Measurements from ENCODE around the gene VTA1.
A peak's percentile ranks its signal among the peaks of the same experiment; 100 is the strongest.
"Not testable (repeated sequence)": the region's sequence is repeated elsewhere in the genome, so short reads cannot be mapped to it uniquely, and the experiment has no call there.

The VTA1 gene

DNA sequence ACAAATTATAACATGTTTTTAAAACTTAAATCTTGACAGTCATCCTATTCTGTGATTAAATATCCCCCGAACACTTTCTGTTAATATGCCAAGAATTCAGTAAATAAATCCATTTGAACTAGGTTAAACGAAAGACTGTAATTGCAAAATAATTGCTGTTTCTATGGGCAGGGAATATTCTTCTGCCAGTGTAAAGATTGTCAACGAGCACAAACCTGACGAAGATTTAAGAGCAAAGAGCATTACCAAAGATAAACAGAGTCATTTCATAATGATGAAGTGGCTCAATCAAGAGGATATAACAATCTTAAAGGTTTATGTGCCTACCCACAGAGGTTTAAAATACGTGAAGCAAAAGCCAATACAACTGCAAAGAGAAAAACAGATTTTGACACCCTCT is 78.5 kb downstream of the VTA1 start:
- no peak for DNase-seq (ENCODE audit: low read depth in 3 of 3)

DNA sequence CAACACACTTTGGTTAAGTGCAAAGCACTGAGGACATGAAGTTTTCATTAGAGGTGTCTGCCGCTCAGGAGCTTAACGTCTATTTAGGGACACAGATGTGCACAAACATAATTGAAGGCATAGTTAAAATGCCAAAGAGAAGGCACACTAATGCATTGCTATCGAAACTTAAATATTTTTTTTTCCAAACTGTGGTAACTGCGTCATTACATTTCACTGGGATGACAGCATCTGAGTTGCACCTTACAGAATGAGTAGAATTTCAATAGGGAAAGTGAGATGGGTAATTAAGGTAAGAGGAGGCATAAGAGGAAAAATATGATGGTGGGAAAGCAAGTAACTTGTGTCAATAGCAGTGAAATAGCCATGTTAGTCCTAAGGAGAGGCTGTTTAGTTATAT is 79.7 kb downstream of the VTA1 start:
- DNase-seq (ENCODE audit: low read depth in 3 of 3): no peak

DNA sequence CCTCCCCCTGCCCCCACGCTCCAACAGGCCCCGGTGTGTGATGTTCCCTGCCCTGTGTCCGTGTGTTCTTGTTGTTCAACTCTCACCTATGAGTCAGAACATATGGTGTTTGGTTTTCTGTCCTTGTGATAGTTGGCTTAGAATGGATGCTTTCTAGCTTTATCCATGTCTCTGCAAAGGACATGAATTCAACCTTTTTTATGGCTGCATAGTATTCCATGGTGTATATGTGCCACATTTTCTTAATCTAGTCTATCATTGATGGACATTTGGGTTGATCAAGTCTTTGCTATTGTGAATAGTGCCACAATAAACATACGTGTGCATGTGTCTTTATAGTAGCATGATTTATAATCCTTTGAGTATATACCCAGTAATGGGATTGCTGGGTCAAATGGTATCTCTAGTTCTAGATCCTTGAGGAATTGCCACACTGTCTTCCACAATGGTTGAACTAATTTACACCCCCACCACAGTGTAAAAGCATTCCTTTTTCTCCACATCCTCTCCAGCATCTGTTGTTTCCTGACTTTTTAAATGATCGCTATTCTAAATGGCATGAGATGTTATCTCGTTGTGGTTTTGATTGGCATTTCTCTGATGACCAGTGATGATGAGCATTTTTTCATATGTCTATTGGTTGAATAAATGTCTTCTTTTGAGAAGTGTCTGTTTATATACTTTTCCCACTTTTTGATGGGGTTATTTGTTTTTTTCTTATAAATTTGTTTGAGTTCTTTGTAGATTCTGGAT is 82.6 kb downstream of the VTA1 start:
- not testable (repeated sequence) for DNase-seq (ENCODE audit: low read depth in 3 of 3)

DNA sequence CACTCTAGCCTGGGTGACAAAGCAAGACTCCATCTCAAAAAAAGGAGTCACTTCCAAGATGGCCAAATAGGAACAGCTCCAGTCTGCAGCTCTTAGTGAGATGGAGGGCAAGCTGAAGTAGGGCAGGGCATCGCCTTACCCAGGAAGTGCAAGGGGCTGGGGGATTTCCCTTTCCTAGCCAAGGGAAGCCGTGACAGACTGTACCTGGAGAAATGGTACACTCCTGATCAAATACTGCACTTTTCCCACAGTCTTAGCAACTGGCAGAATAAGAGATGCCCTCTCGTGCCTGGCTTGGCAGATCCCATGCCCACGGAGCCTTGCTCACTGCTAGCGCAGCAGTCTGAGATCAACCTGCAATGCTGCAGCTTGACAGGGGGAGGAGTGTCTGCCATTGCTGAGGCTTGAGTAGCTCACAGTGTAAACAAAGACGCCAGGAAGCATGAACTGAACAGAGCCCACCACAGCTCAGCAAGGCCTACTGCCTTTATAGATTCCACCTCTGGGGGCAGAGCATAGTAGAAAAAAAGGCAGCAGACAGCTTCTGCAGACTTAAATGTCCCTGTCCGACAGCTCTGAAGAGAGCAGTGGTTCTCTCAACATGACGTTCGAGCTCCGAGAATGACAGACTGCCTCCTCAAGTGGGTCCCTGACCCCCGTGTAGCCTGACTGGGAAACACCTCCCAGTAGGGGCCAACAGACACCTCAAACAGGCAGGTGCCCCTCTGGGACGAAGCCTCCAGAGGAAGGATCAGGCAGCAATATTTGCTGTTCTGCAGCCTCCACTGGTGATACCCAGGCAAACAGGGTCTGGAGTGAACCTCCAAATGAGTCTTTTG is 85.4 kb downstream of the VTA1 start:
- DNase-seq (ENCODE audit: low read depth in 3 of 3): peak in 1 of 3 donors; percentile 10

DNA sequence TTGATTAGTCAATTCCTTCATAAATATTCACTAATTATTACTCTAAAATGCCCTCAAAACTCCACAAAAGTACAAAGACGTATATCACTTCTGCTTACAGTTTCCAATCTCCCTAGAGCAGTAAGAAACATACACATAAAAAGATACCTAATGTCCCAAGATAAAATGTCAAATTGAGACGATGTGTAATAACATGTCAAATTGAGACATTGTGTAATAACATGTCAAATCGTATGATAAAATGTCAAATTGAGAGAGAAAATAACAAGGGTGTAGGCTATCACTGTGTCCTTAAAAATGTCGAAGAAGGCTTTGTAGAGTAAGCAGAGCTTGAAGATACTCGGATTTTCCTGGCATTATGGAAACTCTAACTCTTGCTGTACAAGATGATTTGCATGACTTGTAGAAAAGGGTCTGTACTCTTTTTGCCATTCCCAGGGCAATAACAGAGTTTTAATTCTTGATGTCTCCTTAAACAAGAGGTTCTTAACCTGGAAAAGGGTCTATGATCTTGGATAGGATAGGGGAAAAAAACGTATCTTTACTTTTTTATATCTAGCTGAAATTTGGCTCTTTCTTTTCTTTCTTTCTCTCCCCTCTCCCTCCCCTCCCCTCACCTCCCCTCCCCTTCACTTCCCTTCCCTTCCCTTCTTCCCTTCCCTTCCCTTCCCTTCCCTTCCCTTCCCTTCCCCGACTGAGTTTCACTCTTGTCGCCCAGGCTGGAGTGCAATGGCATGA is 87.1 kb downstream of the VTA1 start:
- DNase-seq (ENCODE audit: low read depth in 3 of 3): no peak

DNA sequence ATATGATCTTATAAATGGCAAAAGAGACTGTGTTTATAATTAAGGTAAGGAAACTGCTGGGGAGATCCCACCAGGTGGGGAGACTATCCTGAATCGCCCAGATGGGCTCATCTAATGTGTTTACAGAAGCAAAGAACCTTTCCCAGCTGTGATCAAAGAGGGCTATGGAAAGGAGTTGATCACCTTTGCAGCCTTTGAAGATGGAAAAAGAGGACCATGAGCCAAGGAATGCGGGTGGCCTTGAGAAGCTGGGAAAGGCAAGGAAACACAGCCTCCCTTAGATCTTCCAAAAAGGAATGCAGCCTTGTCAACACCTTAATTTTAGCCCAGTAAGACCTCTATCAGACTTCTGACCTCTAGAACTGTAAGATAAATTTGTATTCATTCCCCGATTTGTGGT is 88.2 kb downstream of the VTA1 start:
- DNase-seq (ENCODE audit: low read depth in 3 of 3): no peak

GRCh38 chr6:142235791-142236190 is 88.7 kb downstream of the VTA1 start:
- DNase-seq (ENCODE audit: low read depth in 3 of 3): no peak

GRCh38 chr6:142236691-142237090 is 89.6 kb downstream of the VTA1 start:
- DNase-seq (ENCODE audit: low read depth in 3 of 3): no peak

GRCh38 chr6:142238881-142239280 is 91.8 kb downstream of the VTA1 start:
- DNase-seq (ENCODE audit: low read depth in 3 of 3): no peak

DNA sequence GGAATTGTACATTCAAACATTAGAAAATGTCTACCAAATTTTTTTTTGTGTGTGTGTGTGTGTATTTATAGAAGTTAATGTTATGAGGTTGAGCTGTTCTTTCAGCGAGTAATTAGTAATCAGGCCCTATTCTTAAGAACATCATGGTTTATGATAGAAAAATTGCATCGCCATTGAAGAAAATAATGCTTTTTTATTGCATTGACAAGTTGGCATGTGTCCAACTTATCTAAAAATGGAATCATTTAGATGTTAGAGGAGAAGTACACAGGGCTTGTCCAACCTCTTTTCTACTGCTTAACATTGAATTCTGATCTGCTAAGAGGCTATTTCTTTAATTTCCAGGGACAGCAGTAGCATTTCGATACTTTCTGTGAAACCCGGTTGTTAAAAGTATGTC is 93.1 kb downstream of the VTA1 start:
- no peak for DNase-seq (ENCODE audit: low read depth in 3 of 3)

GRCh38 chr6:142241061-142241460 is 94.0 kb downstream of the VTA1 start:
- DNase-seq (ENCODE audit: low read depth in 3 of 3): no peak

DNA sequence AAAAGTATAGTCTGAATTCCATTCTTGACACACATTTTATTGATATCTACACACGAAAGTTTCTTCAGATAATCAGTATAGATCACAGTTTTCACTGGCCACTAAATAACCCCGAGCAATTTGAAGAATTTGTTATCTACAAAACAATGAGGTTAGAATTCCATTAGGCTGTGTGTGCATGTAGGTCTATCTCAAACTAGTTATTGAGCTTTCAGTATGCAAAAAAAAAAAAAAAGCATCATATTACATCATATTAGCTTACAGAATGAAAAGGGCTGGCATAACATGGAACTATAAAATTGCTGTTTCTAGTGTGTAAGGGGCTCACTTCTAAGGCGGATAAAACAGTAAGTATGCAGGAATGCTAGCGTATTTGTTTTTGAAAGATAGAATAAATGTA is 95.2 kb downstream of the VTA1 start:
- no peak for DNase-seq (ENCODE audit: low read depth in 3 of 3)

- DNase-seq (ENCODE audit: low read depth in 3 of 3): no peak
Measured at GRCh38 chr6:142246960-142247359, 99.9 kb downstream of the VTA1 start.

DNA sequence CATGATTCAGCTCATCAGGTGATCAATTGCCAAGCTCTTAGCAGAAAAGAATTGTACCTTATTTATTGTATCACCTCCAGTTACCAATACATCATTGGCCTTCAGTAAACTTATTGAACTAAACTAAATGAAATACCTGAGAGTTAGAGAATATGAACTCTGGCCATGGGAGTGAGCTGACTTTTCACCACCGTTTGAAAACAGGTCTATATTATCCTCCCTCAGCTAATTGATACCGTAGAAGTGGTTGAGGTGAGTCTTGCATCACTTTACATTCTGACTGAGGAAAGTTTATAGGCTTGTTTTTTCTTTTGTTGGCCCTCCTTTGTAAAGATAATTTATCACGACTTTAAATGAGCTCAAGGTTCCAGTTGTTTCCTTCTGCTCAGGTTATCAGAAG is 102.2 kb downstream of the VTA1 start:
- DNase-seq (ENCODE audit: low read depth in 3 of 3): no peak

DNA sequence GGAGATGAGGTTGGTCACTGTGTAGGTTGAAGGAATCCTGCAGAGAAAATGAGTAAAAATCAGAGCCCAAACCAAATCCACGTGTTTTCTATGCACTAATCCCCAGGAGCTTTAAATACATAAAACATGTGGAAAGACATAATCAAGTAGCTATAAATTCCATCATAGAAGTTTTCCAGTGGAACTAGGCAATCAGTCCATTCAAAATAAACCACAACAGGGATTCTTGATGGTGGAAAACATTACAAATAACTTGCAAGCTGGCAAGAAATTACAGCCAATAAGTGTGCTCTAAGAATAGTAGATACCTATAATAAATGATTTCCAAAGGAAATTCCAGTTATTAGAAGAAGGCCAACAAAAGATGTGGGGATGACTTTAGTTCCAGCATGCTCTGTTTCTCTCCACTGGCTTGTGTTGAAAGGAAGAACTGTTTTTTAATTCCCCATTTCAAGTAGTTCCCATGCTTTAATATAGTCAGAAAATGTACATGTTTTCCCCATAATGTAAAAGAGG is 104.9 kb downstream of the VTA1 start:
- no peak for DNase-seq (ENCODE audit: low read depth in 3 of 3)

DNA sequence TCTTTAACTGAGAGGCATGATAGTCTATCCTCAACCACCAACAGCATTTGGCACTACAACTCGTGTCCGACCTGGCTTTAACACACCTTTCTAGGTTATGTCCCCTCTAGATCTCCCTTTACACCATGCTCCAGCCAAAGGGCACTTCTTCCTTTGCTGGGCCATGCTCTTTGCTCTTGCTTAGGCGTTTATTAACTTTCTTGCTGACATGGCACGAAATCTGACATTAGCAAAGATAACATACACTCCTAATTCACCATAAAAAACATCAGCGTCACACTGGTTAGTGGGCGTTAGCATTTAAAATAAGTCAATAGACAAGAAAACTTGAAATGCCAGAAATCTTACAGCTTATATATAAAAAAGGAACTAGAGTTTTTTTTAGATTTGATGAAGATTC is 107.5 kb downstream of the VTA1 start:
- no peak for DNase-seq (ENCODE audit: low read depth in 3 of 3)

- DNase-seq (ENCODE audit: low read depth in 3 of 3): no peak
Measured at GRCh38 chr6:142255785-142256184, 108.7 kb downstream of the VTA1 start.

GRCh38 chr6:142258305-142258704 is 111.2 kb downstream of the VTA1 start:
- DNase-seq (ENCODE audit: low read depth in 3 of 3): no peak

- no peak for DNase-seq (ENCODE audit: low read depth in 3 of 3)
Measured at GRCh38 chr6:142258757-142259156, 111.7 kb downstream of the VTA1 start.

DNA sequence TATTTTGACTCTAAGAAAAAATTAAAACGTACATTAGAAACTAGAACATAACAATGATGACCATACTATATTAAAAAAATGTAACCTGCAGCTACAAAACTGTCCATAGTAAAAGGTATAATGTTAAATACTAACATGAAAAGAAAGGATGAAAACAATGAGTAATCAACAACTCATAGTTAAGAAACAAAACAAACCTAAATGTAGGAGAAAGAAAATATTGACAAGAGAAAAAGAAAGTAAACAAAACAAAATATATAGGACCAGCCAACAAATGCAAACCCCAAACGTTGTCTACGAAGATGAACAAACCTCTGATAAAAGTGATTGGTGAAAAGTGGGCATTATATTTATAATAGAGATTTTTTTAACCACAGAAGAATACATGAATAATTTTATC is 113.7 kb downstream of the VTA1 start:
- DNase-seq (ENCODE audit: low read depth in 3 of 3): no peak

DNA sequence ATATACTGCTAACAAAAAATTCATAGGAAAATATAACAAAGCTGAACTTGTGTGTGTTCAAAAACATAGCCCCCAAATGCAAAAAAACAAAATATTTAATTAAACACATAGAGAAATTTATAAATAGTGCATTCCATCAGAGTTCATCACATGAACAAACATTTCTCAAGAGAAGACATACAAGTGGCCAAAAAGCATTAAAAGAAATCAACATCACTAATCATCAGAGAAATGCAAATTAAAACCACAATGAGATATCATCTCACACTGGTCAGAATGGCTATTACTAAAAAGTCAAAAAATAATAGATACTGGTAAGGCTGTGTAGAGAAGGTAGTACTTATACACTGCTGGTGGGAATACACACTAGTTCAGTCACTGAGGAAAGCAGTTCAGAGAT is 115.2 kb downstream of the VTA1 start:
- DNase-seq (ENCODE audit: low read depth in 3 of 3): no peak

DNA sequence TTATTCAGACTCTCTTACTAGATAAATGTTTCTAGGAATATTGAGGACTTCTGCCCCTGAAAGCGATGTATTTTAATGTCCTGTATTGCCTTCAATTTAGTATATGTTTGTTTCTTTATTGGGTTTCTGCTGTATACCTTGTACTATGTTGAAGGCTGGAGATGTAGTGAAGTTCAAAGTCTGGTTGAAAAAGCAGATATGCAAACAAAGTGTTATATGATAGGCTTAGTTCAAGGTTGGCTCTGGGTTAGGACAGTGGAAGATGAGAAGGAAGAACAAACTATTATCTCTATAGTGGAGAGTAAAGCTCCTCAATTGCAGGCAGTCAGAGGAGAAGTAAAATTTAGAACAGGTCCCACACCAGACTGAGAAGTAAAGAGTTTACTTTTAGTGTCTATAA is 118.4 kb downstream of the VTA1 start:
- no peak for DNase-seq (ENCODE audit: low read depth in 3 of 3)

Measured in stimulated activated CD4-positive, alpha-beta T cell treated with anti-CD3 and anti-CD28 coated beads, TNF-alpha, amount 100 ng/mL, for 48 hours (primary cell).